Central memory CD8-positive, alpha-beta T cell (primary cell): Measurements from ENCODE around the gene DDX3X.
"Not testable (repeated sequence)": the region's sequence is repeated elsewhere in the genome, so short reads cannot be mapped to it uniquely, and the experiment has no call there.

Experiments used
- ATAC-seq: fragments of 150-1000 bp; cut with Tn5 transposase; replicated peaks from 2 replicates; pipeline ENCODE4 v1.10.0; 2022; ENCODE audit warnings: mild to moderate bottlenecking, moderate FRiP score, moderate number of reproducible peaks; ENCODE audit not compliant: poor library complexity, severe bottlenecking; ENCODE audit errors: extremely low read depth
- DNase-seq, 2 donors: peaks; one replicate each; pipeline ENCODE4 v3.0.0; 2021; ENCODE audit warnings: low spot score in 2 of 2
- H3K27ac Mint-ChIP-seq: one replicate; pipeline ENCODE4 v1.8.0; 2022; ENCODE audit warnings: low read depth, mild to moderate bottlenecking, moderate library complexity, mixed read lengths
- H3K27me3 Mint-ChIP-seq: one replicate; pipeline ENCODE4 v1.8.0; 2022; ENCODE audit warnings: mixed read lengths
- H3K36me3 Mint-ChIP-seq: one replicate; pipeline ENCODE4 v1.8.0; 2022; ENCODE audit warnings: mild to moderate bottlenecking, moderate library complexity, mixed read lengths; ENCODE audit not compliant: insufficient read depth
- H3K4me1 Mint-ChIP-seq: one replicate; pipeline ENCODE4 v1.8.0; 2022; ENCODE audit warnings: mixed read lengths
- H3K4me3 Mint-ChIP-seq: one replicate; pipeline ENCODE4 v1.8.0; 2022; ENCODE audit warnings: mild to moderate bottlenecking, moderate library complexity, mixed read lengths
- H3K9me3 Mint-ChIP-seq: one replicate; pipeline ENCODE4 v1.8.0; 2022; ENCODE audit warnings: mixed read lengths

The DDX3X gene

DNA sequence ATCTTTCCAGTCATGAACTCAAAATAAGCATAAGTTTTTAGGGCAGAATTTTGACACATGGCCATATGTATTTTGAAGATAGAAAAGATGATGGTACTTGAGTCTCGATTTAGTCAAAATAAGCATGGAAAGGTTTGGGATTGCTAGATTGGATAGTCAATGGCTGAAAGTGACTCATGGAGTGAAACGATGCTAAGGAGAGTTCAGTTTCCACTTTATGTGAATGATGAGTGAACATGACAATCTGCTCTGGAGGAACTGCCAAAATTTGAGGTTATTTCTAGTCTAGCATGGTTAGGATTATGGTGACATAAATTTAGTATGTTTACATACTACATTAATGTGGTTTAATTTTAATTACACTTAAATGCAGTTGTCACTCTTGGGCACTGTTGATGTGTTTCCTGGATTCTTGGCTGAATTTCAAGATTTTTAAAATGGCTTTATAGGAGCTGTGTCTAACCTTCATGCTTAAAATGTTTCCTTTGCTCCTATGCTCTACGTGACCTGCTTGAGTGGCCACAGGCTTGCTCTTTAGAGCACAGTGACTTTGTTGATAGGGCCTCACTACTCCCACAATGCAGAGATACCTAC is 17.1 kb downstream of the DDX3X start:
- ATAC-seq (peak; percentile 11), DNase-seq (no peak)
- H3K4me1 Mint-ChIP-seq: peaks cover 21% of the 10 kb centered on the region
- peaks cover 62% of the 10 kb centered on the region for H3K36me3 Mint-ChIP-seq
- peak overlapping the region; percentile 86 for H3K27ac Mint-ChIP-seq
- H3K27me3 Mint-ChIP-seq: no peaks in the 10 kb centered on the region
- peak overlapping the region; percentile 29 for H3K4me3 Mint-ChIP-seq
- no peaks in the 10 kb centered on the region for H3K9me3 Mint-ChIP-seq

DNA sequence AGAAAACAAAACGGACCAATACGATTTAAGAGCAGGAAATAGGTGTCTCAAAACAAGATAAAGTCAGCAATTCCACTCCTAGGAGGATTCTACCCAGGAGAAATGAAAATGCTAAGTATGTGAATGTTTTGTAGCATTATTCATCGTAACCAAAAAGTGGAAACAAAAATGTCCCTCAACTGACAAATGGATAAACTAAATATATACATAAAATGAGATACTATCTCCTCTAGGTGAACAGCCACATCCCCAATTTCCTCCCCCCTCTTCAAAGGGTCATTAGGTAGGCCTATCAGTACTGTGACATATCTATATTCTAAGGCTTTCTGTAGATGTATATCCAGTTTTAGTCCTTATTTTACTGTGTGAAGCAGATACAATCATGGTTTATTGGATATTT is 18.0 kb downstream of the DDX3X start:
- no peak for DNase-seq
- Mint-ChIP-seq H3K27me3 (no peaks in the 10 kb centered on the region), H3K4me3 (peak overlapping the region; percentile 40), H3K4me1 (peaks cover 21% of the 10 kb centered on the region), H3K27ac (peak overlapping the region; percentile 86), H3K36me3 (peaks cover 54% of the 10 kb centered on the region), H3K9me3 (no peaks in the 10 kb centered on the region)
- ATAC-seq: no peak

DNA sequence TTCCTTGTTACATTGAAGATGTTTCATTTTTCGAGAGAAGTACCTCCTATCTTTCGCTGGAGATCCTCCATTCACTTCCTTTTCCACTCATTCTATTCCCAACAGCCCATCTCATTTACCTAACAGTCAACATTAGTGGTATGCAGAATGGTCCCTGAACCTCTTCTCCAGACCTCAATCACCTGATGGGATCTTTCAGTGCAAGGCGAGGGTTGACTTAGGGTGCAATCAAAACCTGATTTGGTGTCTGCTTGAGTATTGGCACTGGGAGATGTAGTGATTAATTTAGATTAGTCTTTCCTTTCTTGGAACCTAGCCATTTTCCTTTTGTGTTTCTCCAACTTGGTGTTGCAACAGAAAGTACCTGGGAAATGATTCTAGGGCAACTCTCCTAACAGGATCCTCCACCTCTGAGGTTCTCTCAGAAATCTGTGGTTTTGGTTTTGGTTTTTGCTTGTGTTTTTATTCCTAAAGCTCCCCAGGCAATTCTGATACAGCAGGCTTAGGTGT is 18.4 kb downstream of the DDX3X start:
- DNase-seq (no peak), ATAC-seq (no peak)
- Mint-ChIP-seq H3K36me3 (peaks cover 49% of the 10 kb centered on the region), H3K4me1 (peaks cover 21% of the 10 kb centered on the region), H3K4me3 (peak overlapping the region; percentile 40), H3K27ac (peak overlapping the region; percentile 86), H3K27me3 (no peaks in the 10 kb centered on the region), H3K9me3 (no peaks in the 10 kb centered on the region)

- no peaks in the 10 kb centered on the region for H3K27me3 Mint-ChIP-seq
- H3K27ac Mint-ChIP-seq: no peak overlapping the region
- ATAC-seq (no peak), DNase-seq (no peak)
- no peaks in the 10 kb centered on the region for H3K9me3 Mint-ChIP-seq
- no peak overlapping the region for H3K4me3 Mint-ChIP-seq
- peaks cover 33% of the 10 kb centered on the region for H3K36me3 Mint-ChIP-seq
- H3K4me1 Mint-ChIP-seq: peaks cover 21% of the 10 kb centered on the region
These were observed 20.0 kb downstream of the DDX3X start for GRCh38 chrX:41353985-41354384.

- Mint-ChIP-seq H3K36me3 (no peaks in the 10 kb centered on the region), H3K27ac (no peak overlapping the region), H3K27me3 (no peaks in the 10 kb centered on the region), H3K4me3 (no peak overlapping the region), H3K9me3 (no peaks in the 10 kb centered on the region), H3K4me1 (no peaks in the 10 kb centered on the region)
- DNase-seq: no peak
- ATAC-seq: no peak
These were observed 35.2 kb downstream of the DDX3X start for GRCh38 chrX:41369152-41369551.

DNA sequence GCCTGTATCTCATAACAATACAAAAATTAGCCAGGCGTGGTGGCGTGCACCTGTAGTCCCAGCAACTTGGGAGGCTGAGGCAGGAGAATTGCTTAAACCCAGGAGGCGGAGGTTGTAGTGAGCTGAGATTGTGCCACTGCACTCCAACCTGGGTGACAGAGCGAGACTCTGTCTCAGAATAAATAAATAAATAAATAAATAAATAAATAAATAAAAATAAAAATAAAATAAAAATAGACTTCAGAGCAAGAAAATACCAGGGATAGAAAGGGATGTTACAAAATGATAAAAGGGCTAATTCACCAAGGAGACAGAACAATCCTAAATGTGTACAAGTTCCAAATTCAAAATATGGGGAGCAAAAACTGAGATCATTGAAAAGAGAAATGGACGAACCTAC is 37.6 kb downstream of the DDX3X start:
- ATAC-seq, H3K9me3 Mint-ChIP-seq, H3K36me3 Mint-ChIP-seq, H3K4me1 Mint-ChIP-seq, H3K27ac Mint-ChIP-seq, H3K27me3 Mint-ChIP-seq, DNase-seq, H3K4me3 Mint-ChIP-seq: not testable (repeated sequence)

GRCh38 chrX:41373989-41374606 is 40.1 kb downstream of the DDX3X start:
- H3K4me1 Mint-ChIP-seq: no peaks in the 10 kb centered on the region
- DNase-seq (no peak), ATAC-seq (no peak)
- no peaks in the 10 kb centered on the region for H3K9me3 Mint-ChIP-seq
- H3K4me3 Mint-ChIP-seq: no peak overlapping the region
- H3K36me3 Mint-ChIP-seq: peaks cover 2% of the 10 kb centered on the region
- H3K27ac Mint-ChIP-seq: no peak overlapping the region
- no peaks in the 10 kb centered on the region for H3K27me3 Mint-ChIP-seq

GRCh38 chrX:41377624-41378023 is 43.7 kb downstream of the DDX3X start:
- Mint-ChIP-seq H3K4me1 (no peaks in the 10 kb centered on the region), H3K36me3 (peaks cover 2% of the 10 kb centered on the region), H3K27me3 (no peaks in the 10 kb centered on the region), H3K27ac (no peak overlapping the region), H3K9me3 (no peaks in the 10 kb centered on the region), H3K4me3 (no peak overlapping the region)
- ATAC-seq (no peak), DNase-seq (no peak)

GRCh38 chrX:41381685-41382084 is 47.7 kb downstream of the DDX3X start:
- H3K9me3 Mint-ChIP-seq: no peaks in the 10 kb centered on the region
- H3K4me1 Mint-ChIP-seq: peaks cover 6% of the 10 kb centered on the region
- ATAC-seq: no peak
- no peaks in the 10 kb centered on the region for H3K36me3 Mint-ChIP-seq
- no peak overlapping the region for H3K4me3 Mint-ChIP-seq
- no peaks in the 10 kb centered on the region for H3K27me3 Mint-ChIP-seq
- no peak overlapping the region for H3K27ac Mint-ChIP-seq
- no peak for DNase-seq

GRCh38 chrX:41382714-41383645 is 49.0 kb downstream of the DDX3X start:
- Mint-ChIP-seq H3K27me3 (no peaks in the 10 kb centered on the region), H3K9me3 (no peaks in the 10 kb centered on the region), H3K27ac (no peak overlapping the region), H3K4me3 (no peak overlapping the region), H3K4me1 (peaks cover 6% of the 10 kb centered on the region), H3K36me3 (no peaks in the 10 kb centered on the region)
- ATAC-seq (peak; percentile 54), DNase-seq (no peak)

DNA sequence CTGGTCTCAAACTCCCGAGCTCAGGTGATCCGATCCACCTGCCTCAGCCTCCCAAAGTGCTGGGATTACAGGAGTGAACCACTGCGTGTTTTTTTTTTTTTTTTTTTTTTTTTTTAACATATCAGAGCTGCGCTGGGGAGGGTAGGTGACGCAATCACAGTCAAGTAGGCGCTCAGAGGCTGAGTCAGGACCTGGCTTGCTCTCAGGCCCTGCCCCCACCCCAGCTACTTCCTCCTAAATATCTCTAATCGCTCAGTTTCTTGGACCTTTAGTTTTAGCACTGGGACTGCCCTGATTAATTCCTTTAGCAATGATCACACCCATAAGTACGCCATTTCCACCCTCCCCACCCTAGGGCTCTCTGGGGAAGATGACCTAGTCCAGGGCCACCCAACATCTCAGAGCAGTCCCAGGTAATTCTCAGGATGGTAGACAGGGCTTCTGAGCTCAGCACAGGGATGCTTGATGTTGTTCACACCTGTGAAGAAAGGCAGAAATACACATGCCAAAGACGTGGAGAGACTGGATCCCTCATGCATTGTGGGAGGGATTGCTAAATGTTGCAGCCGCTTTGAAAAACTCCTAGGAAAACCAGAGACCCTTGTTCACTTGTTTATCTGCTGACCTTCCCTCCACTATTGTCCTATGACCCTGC is 50.2 kb downstream of the DDX3X start:
- no peak for ATAC-seq
- Mint-ChIP-seq H3K4me3 (no peak overlapping the region), H3K27ac (no peak overlapping the region), H3K36me3 (no peaks in the 10 kb centered on the region), H3K9me3 (no peaks in the 10 kb centered on the region), H3K4me1 (peaks cover 6% of the 10 kb centered on the region), H3K27me3 (no peaks in the 10 kb centered on the region)
- peak in 1 of 2 donors; percentile 13 for DNase-seq

- no peaks in the 10 kb centered on the region for H3K27me3 Mint-ChIP-seq
- H3K27ac Mint-ChIP-seq: no peak overlapping the region
- H3K4me1 Mint-ChIP-seq: peaks cover 6% of the 10 kb centered on the region
- DNase-seq (no peak), ATAC-seq (no peak)
- H3K4me3 Mint-ChIP-seq: no peak overlapping the region
- H3K9me3 Mint-ChIP-seq: no peaks in the 10 kb centered on the region
- H3K36me3 Mint-ChIP-seq: no peaks in the 10 kb centered on the region
These were observed 52.4 kb downstream of the DDX3X start for GRCh38 chrX:41386222-41386990.
